ENCODE measurements around the gene MEA1. TPM values are rescaled to one million over a fixed set of nuclear protein-coding genes. Genes with fewer than 3 reads are reported as not detected.

The MEA1 gene
- total and polyA plus RNA-seq, 10 of the 15 experiments (the other 5 are each of a cell fraction or from before 2014, with no cell fraction given), result 59.1 to 148 (median 96.4) TPM

- TF ChIP-seq MAX (IDR thresholded peaks at IDR 0.05; ENCODE audit: low read depth, low read length), result peak; percentile 62
Measured at GRCh38 chr6:43053545-43054205, 39.9 kb upstream of the MEA1 start, which contains the start of gene CUL7 (continued).

- CTCF ChIA-PET, result interaction anchor here (1.2 to 1.3 kb wide), 2 partner anchors 91 to 124 kb away, joined by 3 read pairs; no protein-coding TSS in a partner anchor
- TF ChIP-seq MTA3 (IDR thresholded peaks at IDR 0.05; ENCODE audit: borderline replicate concordance, low read length) (no peak), GATAD2B (conservative IDR thresholded peaks at IDR 0.05; ENCODE audit: low read depth) (no peak), ASH2L (IDR thresholded peaks at IDR 0.05; ENCODE audit: borderline replicate concordance, low read depth) (no peak), NR2F1 (conservative IDR thresholded peaks at IDR 0.05) (no peak), NR2C1 (IDR thresholded peaks at IDR 0.05) (no peak), EGR1 (IDR thresholded peaks at IDR 0.05; ENCODE audit: borderline replicate concordance in 1 of 2, low read depth in 2 of 2, low read length in 2 of 2) (0 out of 3 replicates have a peak, but pooled peaks of 1 of the 2 experiments have one; percentile 21), STAT1 (conservative IDR thresholded peaks at IDR 0.05) (no peak), EZH2 (IDR thresholded peaks at IDR 0.05; ENCODE audit: borderline replicate concordance, control insufficient read depth, low read depth, low read length) (no peak), POLR2AphosphoS2 (IDR thresholded peaks at IDR 0.05; ENCODE audit: low read depth, low read length) (no peak), SREBF1 (IDR thresholded peaks at IDR 0.05; ENCODE audit: low read length) (no peak), CUX1 (IDR thresholded peaks at IDR 0.05; ENCODE audit: insufficient replicate concordance, low read depth, low read length) (no peak), HDGF (IDR thresholded peaks at IDR 0.05) (peak; percentile 40; the same call in 1 of the 2 replicates), NBN (IDR thresholded peaks at IDR 0.05) (0 out of 2 replicates have a peak, but pooled peaks have one; percentile 14), CHD1 (IDR thresholded peaks at IDR 0.05; ENCODE audit: low read depth, low read length) (no peak)
Measured at GRCh38 chr6:43052842-43053544, 39.2 kb upstream of the MEA1 start.

More at GRCh38 chr6:43052842-43053544, 39.2 kb upstream of the MEA1 start:
- DNase-seq (ENCODE audit: low read depth, low spot score) (no peak), FAIRE-seq (no peak), ATAC-seq (peak; percentile 48)
- ChIA-PET RAD21 (ENCODE audit: unreplicated experiment) (interaction anchor here (1.5 to 1.9 kb wide), 2 partner anchors 39 to 91 kb away, joined by 4 to 5 read pairs; partner anchors contain the start of genes KLHDC3 and MEA1), POLR2A (interaction anchor here (0.8 to 2.9 kb wide), 4 partner anchors 32 to 124 kb away, joined by 3 to 22 read pairs (median 8); partner anchors contain the start of genes CNPY3, KLHDC3, MEA1 and PPP2R5D), SMC1A (ENCODE audit: uncharacterized antibody, unreplicated experiment) (interaction anchor here (0.6 to 1.5 kb wide), 5 partner anchors 43 to 121 kb away, joined by 3 to 5 read pairs (median 4); partner anchors contain the start of gene PEX6)
- WGBS (ENCODE audit: insufficient coverage, insufficient replicate concordance, low lambda C conversion rate, missing lambda C conversion rate), result 8% methylated on average over 22 of the region's 22 CpGs
- peak overlapping the region; percentile 93 for H3K27ac ChIP-seq (ENCODE audit: control insufficient read depth, insufficient read depth)
- intact Hi-C loops (cut with micrococcal nuclease; ENCODE audit: unreplicated experiment) (no loop called here), in situ Hi-C loops (cut with MboI) (no loop called here)
- no peaks in the 10 kb centered on the region for H3K9me3 ChIP-seq (replicated peaks; ENCODE audit: control insufficient read depth, insufficient read depth, low read length)
- H3K4me3 ChIP-seq, result peak overlapping the region; percentile 91
- peaks cover 14% of the 10 kb centered on the region for H3K4me1 ChIP-seq (ENCODE audit: control insufficient read depth, insufficient read depth, low read length)
- H3K4me2 ChIP-seq (ENCODE audit: control insufficient read depth, insufficient read depth), result peak overlapping the region; percentile 93
- no TSS peak for BruUV-seq (replicated peaks)
- H3K27me3 ChIP-seq (replicated peaks in 1 of 2; ENCODE audit: control insufficient read depth in 2 of 2, insufficient read depth in 2 of 2, low read length in 1 of 2), result no peaks in the 10 kb centered on the region
- peak overlapping the region; percentile 74 for H2AFZ ChIP-seq (ENCODE audit: control insufficient read depth, low read depth, low read length)
- peaks cover 8 to 23% of the 10 kb centered on the region in 2 experiments for H3K36me3 ChIP-seq (ENCODE audit: control insufficient read depth in 2 of 2, insufficient read depth in 2 of 2, low read length in 1 of 2)
- peaks cover 24% of the 10 kb centered on the region for H3K79me2 ChIP-seq (ENCODE audit: control insufficient read depth, insufficient read depth, low read length)
- H3K9ac ChIP-seq (ENCODE audit: control insufficient read depth, insufficient read depth, low read length), result peak overlapping the region; percentile 98
- no peaks in the 10 kb centered on the region for H4K20me1 ChIP-seq (ENCODE audit: control insufficient read depth, insufficient read depth)
